Activated CD4-positive, alpha-beta memory T cell treated with anti-CD3 and anti-CD28 coated beads for 36 hours (primary cell): ENCODE results near the gene GCNT1. TPM values are rescaled to one million over a fixed set of nuclear protein-coding genes. Genes with fewer than 3 reads are reported as not detected.

Experiments
- CTCF ChIA-PET: fragments of 350-600 bp; sonication (Branson Sonifier 250); formaldehyde crosslinking; loops from one replicate; lab custom pipeline; 2021; ENCODE audit warnings: antibody characterized with exemption, inconsistent platforms; lab: Charles Lee
- POLR2A ChIA-PET: fragments of 350-600 bp; sonication (Branson Sonifier 250); formaldehyde crosslinking; loops from one replicate; lab custom pipeline; 2021; ENCODE audit warnings: antibody characterized with exemption; lab: Charles Lee
- DNase-seq: peaks from one replicate; pipeline ENCODE4 v3.0.0-alpha.2; 2020
- H3K27ac Mint-ChIP-seq: one replicate; pipeline ENCODE4 v1.8.0; 2021; ENCODE audit warnings: mixed read lengths
- H3K27me3 Mint-ChIP-seq: one replicate; pipeline ENCODE4 v1.8.0; 2021; ENCODE audit warnings: mixed read lengths
- H3K36me3 Mint-ChIP-seq: one replicate; pipeline ENCODE4 v1.8.0; 2021; ENCODE audit warnings: mixed read lengths
- H3K4me1 Mint-ChIP-seq: one replicate; pipeline ENCODE4 v1.8.0; 2021; ENCODE audit warnings: low read depth, mixed read lengths
- H3K4me3 Mint-ChIP-seq: one replicate; pipeline ENCODE4 v1.8.0; 2021; ENCODE audit warnings: mild to moderate bottlenecking, mixed read lengths
- H3K9me3 Mint-ChIP-seq: one replicate; pipeline ENCODE4 v1.8.0; 2021; ENCODE audit warnings: mixed read lengths
- intact Hi-C: fragments of 100-400 bp; cut with micrococcal nuclease; formaldehyde crosslinking; loops from one replicate; pipeline ENCODE4 v1.15.1; 2023
- total RNA-seq, 2 experiments: library from RNA; stranded (reverse); gene quantifications; one replicate each; pipeline ENCODE4 v1.2.3, GENCODE V29; 2021

GCNT1 gene
- total RNA-seq, 2 experiments from 2014 or later = 6.7 to 6.9 TPM

- H3K9me3 Mint-ChIP-seq = no peaks in the 10 kb centered on the region
- peak overlapping the region; percentile 43 for H3K4me3 Mint-ChIP-seq
- POLR2A ChIA-PET = interaction anchor here (1.2 kb wide), 1 partner anchor 21 kb away, joined by 3 read pairs; no protein-coding TSS in a partner anchor
- H3K4me1 Mint-ChIP-seq = peaks cover 37% of the 10 kb centered on the region
- intact Hi-C loops = loop anchor here (5.0 kb wide), 1 partner anchor 133 kb away; no protein-coding TSS in a partner anchor
- peaks cover 1% of the 10 kb centered on the region for H3K27me3 Mint-ChIP-seq
- peaks cover 4% of the 10 kb centered on the region for H3K36me3 Mint-ChIP-seq
- no peak for DNase-seq
- CTCF ChIA-PET = interaction anchor here (1.0 to 5.7 kb wide), 5 partner anchors 24 to 258 kb away, joined by 3 to 50 read pairs (median 3); no protein-coding TSS in a partner anchor
- no peak overlapping the region for H3K27ac Mint-ChIP-seq
Measured at GRCh38 chr9:76444322-76444929, 14.6 kb upstream of the GCNT1 start.

- no peaks in the 10 kb centered on the region for H3K9me3 Mint-ChIP-seq
Measured at GRCh38 chr9:76445976-76446375, 13.0 kb upstream of the GCNT1 start.

GRCh38 chr9:76448501-76448900 lies 10.5 kb upstream of the GCNT1 start:
- intact Hi-C loops = loop anchor here (5.0 kb wide), 1 partner anchor 564 kb away; no protein-coding TSS in a partner anchor

More at GRCh38 chr9:76445976-76446375, 13.0 kb upstream of the GCNT1 start:
- peaks cover 4% of the 10 kb centered on the region for H3K36me3 Mint-ChIP-seq
- H3K4me1 Mint-ChIP-seq = peaks cover 28% of the 10 kb centered on the region
- no peak for DNase-seq
- POLR2A ChIA-PET = no interaction called here
- H3K27me3 Mint-ChIP-seq = peaks cover 1% of the 10 kb centered on the region
- no peak overlapping the region for H3K27ac Mint-ChIP-seq
- CTCF ChIA-PET = interaction anchor here (4.0 to 5.7 kb wide), 2 partner anchors 214 to 257 kb away, joined by 37 to 50 read pairs; no protein-coding TSS in a partner anchor
- intact Hi-C loops = loop anchor here (5.0 kb wide), 1 partner anchor 566 kb away; no protein-coding TSS in a partner anchor
- H3K4me3 Mint-ChIP-seq = no peak overlapping the region

GRCh38 chr9:76451234-76451633 lies 7.7 kb upstream of the GCNT1 start:
- POLR2A ChIA-PET = no interaction called here
- no peak overlapping the region for H3K27ac Mint-ChIP-seq

More at GRCh38 chr9:76448501-76448900, 10.5 kb upstream of the GCNT1 start:
- Mint-ChIP-seq H3K27ac (no peak overlapping the region), H3K4me1 (peaks cover 13% of the 10 kb centered on the region), H3K27me3 (no peaks in the 10 kb centered on the region), H3K36me3 (peaks cover 7% of the 10 kb centered on the region), H3K4me3 (no peak overlapping the region), H3K9me3 (no peaks in the 10 kb centered on the region)
- ChIA-PET CTCF (interaction anchor here (0.7 to 5.7 kb wide), 7 partner anchors 11 to 254 kb away, joined by 3 to 50 read pairs (median 4); partner anchors contain the start of genes GCNT1 and RFK), POLR2A (no interaction called here)
- no peak for DNase-seq

GRCh38 chr9:76452839-76453238 lies 6.1 kb upstream of the GCNT1 start:
- Mint-ChIP-seq H3K27ac (no peak overlapping the region), H3K4me3 (no peak overlapping the region), H3K27me3 (no peaks in the 10 kb centered on the region), H3K4me1 (peaks cover 7% of the 10 kb centered on the region), H3K36me3 (peaks cover 11% of the 10 kb centered on the region), H3K9me3 (peaks cover 6% of the 10 kb centered on the region)
- intact Hi-C loops = loop anchor here (10.0 kb wide), 1 partner anchor 722 kb away; the partner anchor contains the start of gene VPS13A
- ChIA-PET POLR2A (no interaction called here), CTCF (interaction anchor here (0.6 kb wide), 2 partner anchors 16 to 251 kb away, joined by 3 read pairs; no protein-coding TSS in a partner anchor)
- no peak for DNase-seq

More at GRCh38 chr9:76451234-76451633, 7.7 kb upstream of the GCNT1 start:
- H3K9me3 Mint-ChIP-seq = peaks cover 6% of the 10 kb centered on the region
- H3K36me3 Mint-ChIP-seq = peaks cover 11% of the 10 kb centered on the region
- H3K4me3 Mint-ChIP-seq = no peak overlapping the region
- intact Hi-C loops = loop anchor here (10.0 kb wide), 1 partner anchor 724 kb away; the partner anchor contains the start of gene VPS13A
- no peaks in the 10 kb centered on the region for H3K27me3 Mint-ChIP-seq
- DNase-seq = no peak
- CTCF ChIA-PET = interaction anchor here (1.1 kb wide), 1 partner anchor 207 kb away, joined by 3 read pairs; no protein-coding TSS in a partner anchor
- peaks cover 6% of the 10 kb centered on the region for H3K4me1 Mint-ChIP-seq

- ChIA-PET CTCF (no interaction called here), POLR2A (no interaction called here)
Measured at GRCh38 chr9:76453785-76454184, 5.2 kb upstream of the GCNT1 start.

GRCh38 chr9:76454311-76454710 lies 4.7 kb upstream of the GCNT1 start:
- Mint-ChIP-seq H3K4me1 (peaks cover 7% of the 10 kb centered on the region), H3K27me3 (no peaks in the 10 kb centered on the region), H3K36me3 (peaks cover 11% of the 10 kb centered on the region), H3K27ac (no peak overlapping the region), H3K9me3 (peaks cover 6% of the 10 kb centered on the region), H3K4me3 (no peak overlapping the region)
- no peak for DNase-seq
- ChIA-PET CTCF (no interaction called here), POLR2A (no interaction called here)
- intact Hi-C loops = loop anchor here (10.0 kb wide), 1 partner anchor 720 kb away; the partner anchor contains the start of gene VPS13A

More at GRCh38 chr9:76453785-76454184, 5.2 kb upstream of the GCNT1 start:
- peaks cover 6% of the 10 kb centered on the region for H3K9me3 Mint-ChIP-seq
- H3K4me3 Mint-ChIP-seq = no peak overlapping the region
- no peak overlapping the region for H3K27ac Mint-ChIP-seq
- peaks cover 11% of the 10 kb centered on the region for H3K36me3 Mint-ChIP-seq
- intact Hi-C loops = loop anchor here (10.0 kb wide), 1 partner anchor 721 kb away; the partner anchor contains the start of gene VPS13A
- H3K27me3 Mint-ChIP-seq = no peaks in the 10 kb centered on the region
- no peak for DNase-seq
- H3K4me1 Mint-ChIP-seq = peaks cover 7% of the 10 kb centered on the region

- CTCF ChIA-PET = interaction anchor here (0.5 to 1.3 kb wide), 6 partner anchors 18 to 590 kb away, joined by 3 to 4 read pairs (median 3); no protein-coding TSS in a partner anchor
- H3K4me3 Mint-ChIP-seq = no peak overlapping the region
- no peaks in the 10 kb centered on the region for H3K27me3 Mint-ChIP-seq
- DNase-seq = peak; percentile 35
- intact Hi-C loops = loop anchor here (5.0 to 10.0 kb wide), 4 partner anchors 106 to 1429 kb away; partner anchors contain the start of genes CARNMT1 and VPS13A
- POLR2A ChIA-PET = no interaction called here
- peaks cover 11% of the 10 kb centered on the region for H3K36me3 Mint-ChIP-seq
- no peak overlapping the region for H3K27ac Mint-ChIP-seq
- H3K4me1 Mint-ChIP-seq = peaks cover 18% of the 10 kb centered on the region
- peaks cover 6% of the 10 kb centered on the region for H3K9me3 Mint-ChIP-seq
Measured at GRCh38 chr9:76456202-76456926, 2.6 kb upstream of the GCNT1 start.

- ChIA-PET POLR2A (interaction anchor here (0.7 to 1.5 kb wide), 2 partner anchors 66 to 1431 kb away, joined by 3 to 11 read pairs; partner anchors contain the start of gene RFK), CTCF (interaction anchor here (0.6 to 1.7 kb wide), 12 partner anchors 11 to 246 kb away, joined by 3 to 9 read pairs (median 4); no protein-coding TSS in a partner anchor)
- no peaks in the 10 kb centered on the region for H3K27me3 Mint-ChIP-seq
- peaks cover 18% of the 10 kb centered on the region for H3K4me1 Mint-ChIP-seq
- H3K27ac Mint-ChIP-seq = peak overlapping the region; percentile 49
- H3K36me3 Mint-ChIP-seq = no peaks in the 10 kb centered on the region
- intact Hi-C loops = loop anchor here (1.0 to 10.0 kb wide), 7 partner anchors 21 to 1433 kb away; partner anchors contain the start of genes CARNMT1, RFK and VPS13A
- H3K9me3 Mint-ChIP-seq = no peaks in the 10 kb centered on the region
- peak overlapping the region; percentile 94 for H3K4me3 Mint-ChIP-seq
- peak; percentile 27 for DNase-seq
Measured at GRCh38 chr9:76459694-76460635, 983 bp downstream of the GCNT1 start.

- ChIA-PET CTCF (interaction anchor here (0.6 kb wide), 1 partner anchor 79 kb away, joined by 3 read pairs; no protein-coding TSS in a partner anchor), POLR2A (no interaction called here)
- Mint-ChIP-seq H3K27me3 (no peaks in the 10 kb centered on the region), H3K4me3 (no peak overlapping the region), H3K27ac (no peak overlapping the region), H3K36me3 (no peaks in the 10 kb centered on the region), H3K9me3 (no peaks in the 10 kb centered on the region), H3K4me1 (peaks cover 11% of the 10 kb centered on the region)
- intact Hi-C loops = no loop called here
- DNase-seq = no peak
Measured at GRCh38 chr9:76462126-76462525, 3.1 kb downstream of the GCNT1 start.
